AML-193 (cell line): ENCODE measurements around the gene MICAL3.
"Not testable (repeated sequence)": the region's sequence is repeated elsewhere in the genome, so short reads cannot be mapped to it uniquely, and the experiment has no call there.

ENCODE experiments used
- DNase-seq, 2 experiments: peaks; one replicate each; lab custom pipeline; 2025; lab: John Stamatoyannopoulos, UW

Gene MICAL3, protein sequence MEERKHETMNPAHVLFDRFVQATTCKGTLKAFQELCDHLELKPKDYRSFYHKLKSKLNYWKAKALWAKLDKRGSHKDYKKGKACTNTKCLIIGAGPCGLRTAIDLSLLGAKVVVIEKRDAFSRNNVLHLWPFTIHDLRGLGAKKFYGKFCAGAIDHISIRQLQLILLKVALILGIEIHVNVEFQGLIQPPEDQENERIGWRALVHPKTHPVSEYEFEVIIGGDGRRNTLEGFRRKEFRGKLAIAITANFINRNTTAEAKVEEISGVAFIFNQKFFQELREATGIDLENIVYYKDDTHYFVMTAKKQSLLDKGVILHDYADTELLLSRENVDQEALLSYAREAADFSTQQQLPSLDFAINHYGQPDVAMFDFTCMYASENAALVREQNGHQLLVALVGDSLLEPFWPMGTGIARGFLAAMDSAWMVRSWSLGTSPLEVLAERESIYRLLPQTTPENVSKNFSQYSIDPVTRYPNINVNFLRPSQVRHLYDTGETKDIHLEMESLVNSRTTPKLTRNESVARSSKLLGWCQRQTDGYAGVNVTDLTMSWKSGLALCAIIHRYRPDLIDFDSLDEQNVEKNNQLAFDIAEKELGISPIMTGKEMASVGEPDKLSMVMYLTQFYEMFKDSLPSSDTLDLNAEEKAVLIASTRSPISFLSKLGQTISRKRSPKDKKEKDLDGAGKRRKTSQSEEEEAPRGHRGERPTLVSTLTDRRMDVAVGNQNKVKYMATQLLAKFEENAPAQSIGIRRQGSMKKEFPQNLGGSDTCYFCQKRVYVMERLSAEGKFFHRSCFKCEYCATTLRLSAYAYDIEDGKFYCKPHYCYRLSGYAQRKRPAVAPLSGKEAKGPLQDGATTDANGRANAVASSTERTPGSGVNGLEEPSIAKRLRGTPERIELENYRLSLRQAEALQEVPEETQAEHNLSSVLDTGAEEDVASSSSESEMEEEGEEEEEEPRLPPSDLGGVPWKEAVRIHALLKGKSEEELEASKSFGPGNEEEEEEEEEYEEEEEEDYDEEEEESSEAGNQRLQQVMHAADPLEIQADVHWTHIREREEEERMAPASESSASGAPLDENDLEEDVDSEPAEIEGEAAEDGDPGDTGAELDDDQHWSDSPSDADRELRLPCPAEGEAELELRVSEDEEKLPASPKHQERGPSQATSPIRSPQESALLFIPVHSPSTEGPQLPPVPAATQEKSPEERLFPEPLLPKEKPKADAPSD (N-terminal part only)

DNA sequence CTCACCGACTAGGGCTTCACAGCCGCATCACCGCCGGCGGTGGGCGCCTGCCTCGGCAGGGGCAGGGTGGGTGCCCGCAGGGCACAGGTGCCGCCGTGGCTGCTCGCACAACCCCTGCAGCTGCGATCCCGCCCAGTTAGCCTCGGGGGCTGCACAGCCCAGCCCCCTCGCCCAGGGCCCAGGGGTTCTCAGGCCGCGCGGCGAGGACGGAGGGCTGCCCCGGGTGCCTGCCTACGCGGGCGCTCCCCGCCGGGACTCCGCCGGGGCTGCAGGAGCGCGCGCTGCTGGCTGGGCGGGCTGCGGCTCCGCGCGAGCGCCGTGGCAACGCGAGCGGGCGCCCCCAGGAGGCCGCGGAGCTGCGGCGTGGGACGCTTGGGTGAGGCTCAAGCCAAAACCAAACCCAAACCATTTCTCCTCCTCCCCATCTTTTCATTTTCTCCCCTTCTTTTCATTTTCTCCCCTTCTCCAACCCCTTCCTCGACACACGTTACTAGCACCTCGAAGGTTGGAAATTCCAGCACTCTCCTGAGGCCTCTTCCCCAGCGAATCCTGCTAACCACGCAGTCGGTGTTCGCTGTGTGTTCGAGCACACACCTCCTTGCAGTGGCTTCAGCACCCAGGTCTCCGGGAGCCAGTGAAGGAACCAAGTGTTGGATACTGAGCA, at the start of gene MICAL3:
TSS of gene MICAL3 (minus strand) at position 286 of the 664 bp plus-strand sequence. CDS start 117,749 bp downstream, outside the sequence.
- peak; percentile 23 to 29 for DNase-seq

DNA sequence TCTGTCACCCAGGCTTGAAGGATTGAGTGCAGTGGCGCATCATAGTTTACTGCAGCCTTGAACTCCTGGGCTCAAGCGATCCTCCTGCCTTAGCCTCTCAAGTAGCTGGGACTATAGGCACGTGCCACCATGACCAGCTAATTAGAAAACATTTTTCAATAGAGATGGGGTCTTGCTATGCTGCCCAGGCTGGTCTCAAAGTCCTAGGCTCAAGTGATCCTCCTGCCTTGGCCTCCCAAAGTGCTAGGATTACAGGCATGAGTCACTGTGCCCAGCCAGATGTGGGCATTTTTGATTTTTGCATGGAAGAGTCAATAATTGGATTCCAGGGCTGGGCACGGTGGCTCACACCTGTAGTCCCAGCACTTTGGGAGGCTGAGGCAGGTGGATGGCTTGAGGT, 49.6 kb upstream of the MICAL3 start:
- DNase-seq, result not testable (repeated sequence)

DNA sequence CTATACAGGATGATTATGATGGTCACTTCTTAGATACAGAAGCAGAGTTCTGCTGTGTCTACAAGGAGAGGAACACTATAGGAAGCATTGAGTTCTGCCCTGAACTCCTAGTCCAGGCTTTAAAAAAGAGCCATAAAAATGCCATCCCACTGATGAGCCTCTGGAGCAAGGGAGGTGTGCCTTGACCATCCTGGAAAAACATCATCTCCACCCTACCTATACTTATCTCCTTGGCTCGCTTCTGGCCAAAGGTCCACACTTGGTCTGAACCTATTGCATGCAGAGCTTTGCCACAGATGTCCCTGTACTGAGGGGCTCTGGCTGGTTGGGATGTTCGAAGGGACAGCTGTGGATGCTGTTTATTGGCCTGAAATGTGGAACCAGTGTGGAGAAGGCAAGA, 49.1 kb upstream of the MICAL3 start:
- no peak for DNase-seq

DNA sequence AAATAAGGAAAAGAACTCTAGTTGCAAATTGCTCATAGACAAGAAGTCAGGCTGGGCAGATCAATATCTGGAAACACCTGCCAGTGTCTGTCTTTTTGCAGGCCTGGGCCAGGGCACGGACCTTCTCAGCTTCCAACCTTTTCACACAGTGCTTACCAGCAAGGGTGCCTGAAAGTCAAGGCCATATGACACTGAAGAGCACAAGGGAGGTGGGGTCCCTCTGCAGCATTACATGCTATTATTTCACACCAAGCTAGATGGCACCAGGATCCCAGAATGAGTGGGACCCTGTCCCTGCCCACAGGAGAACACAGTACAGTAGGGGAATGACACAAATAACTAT, 47.6 kb upstream of the MICAL3 start:
- no peak for DNase-seq

DNA sequence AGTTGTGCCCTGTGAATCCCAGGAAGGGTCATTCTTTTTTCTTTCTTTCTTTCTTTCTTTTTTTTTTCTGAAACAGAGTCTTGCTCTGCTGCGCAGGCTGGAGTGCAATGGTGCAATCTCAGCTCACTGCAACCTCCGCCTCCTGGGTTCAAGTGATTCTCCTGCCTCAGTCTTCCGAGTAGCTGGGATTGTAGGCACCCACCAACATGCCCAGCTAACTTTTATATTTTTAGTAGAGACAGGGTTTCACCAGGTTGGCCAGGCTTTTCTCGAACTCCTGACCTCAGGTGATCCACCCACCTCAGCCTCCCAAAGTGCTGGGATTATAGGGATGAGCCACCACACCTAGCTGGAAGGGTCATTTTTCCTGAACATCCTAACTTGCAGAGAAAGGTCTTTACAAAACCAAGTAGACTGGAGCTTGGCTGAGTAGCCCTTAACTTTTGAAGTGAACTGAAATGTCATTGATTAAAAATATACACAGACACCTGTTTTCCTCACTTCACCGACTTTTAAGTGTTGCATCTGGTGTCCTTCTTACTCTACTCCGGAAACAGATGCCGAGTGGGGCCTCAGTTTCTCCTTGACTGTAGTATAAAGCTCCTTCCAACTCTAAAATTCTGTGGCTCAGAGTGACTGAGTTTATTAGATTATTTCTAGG, 47.1 kb upstream of the MICAL3 start:
- DNase-seq, result not testable (repeated sequence)

DNA sequence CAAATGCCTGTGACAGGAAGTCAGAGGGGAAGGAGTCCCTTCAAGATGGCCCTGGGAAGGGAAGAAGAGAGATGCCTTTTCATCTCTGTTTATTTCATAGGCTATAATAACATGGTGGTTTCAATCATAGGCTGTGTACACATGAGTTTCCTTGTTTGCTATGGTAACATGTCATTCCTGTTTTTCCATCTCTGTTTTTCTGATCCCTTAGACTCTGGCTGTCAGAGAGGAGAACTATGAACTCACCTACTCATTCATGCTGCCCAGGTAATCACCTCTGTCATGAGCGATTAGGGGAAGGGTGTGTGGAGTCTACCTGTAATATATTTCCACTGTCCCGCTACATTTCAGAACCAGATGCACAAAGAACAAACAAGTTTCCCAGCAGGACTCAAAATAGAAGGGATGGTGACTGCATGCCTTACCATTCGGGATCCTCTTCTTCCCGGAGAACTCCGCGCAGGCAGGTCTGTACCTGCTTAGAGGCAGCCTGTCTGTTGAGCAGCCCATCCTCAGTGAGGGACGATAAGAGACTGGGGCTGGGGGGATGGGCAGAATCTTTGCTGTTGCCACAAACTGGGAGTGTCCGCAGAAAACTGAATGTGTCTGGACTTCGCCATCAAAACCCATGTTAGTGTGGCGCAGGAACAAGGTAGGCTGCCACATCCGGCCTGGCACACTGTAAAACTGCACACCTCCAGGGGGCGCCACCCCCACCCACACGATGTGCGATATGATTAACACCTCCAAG, 46.4 kb upstream of the MICAL3 start:
- no peak for DNase-seq

DNA sequence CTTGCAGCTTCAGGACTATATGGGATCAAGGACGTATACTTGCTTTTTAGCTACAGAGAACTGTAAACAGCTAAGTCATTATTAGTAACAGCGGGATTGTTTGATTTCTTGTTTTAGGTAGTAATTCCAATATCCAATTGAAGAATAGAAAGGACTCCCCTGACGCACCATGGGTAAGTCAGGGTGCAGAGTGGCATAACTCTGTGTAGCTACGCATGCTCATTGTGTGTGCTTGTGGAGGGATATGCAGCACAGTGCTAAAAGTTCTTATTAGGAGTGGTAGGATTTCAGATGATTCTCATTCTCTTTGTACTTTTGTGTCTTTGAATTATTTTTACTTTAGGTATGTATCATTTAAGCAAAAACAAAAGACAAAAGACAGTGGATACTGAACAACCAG, 45.7 kb upstream of the MICAL3 start:
- no peak for DNase-seq

DNA sequence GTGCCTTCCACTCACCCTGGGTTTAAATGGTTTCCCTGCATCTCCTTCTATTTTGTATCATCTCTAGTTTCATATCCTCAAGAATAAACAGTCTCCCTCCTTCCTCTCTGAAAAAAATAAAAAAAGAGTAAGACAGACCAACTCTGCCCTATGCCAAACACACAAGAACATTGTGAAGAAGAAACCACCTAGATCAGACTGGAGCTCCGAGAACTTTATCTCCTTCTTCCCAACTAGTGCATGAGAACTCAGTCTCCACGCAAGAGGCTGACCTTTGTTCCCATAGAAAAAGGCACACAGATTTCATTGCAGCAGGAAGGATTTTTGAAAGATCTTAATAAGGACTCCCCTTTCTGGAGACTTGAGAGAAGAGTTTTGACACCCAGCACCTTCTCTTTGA, 44.7 kb upstream of the MICAL3 start:
- DNase-seq, result no peak

DNA sequence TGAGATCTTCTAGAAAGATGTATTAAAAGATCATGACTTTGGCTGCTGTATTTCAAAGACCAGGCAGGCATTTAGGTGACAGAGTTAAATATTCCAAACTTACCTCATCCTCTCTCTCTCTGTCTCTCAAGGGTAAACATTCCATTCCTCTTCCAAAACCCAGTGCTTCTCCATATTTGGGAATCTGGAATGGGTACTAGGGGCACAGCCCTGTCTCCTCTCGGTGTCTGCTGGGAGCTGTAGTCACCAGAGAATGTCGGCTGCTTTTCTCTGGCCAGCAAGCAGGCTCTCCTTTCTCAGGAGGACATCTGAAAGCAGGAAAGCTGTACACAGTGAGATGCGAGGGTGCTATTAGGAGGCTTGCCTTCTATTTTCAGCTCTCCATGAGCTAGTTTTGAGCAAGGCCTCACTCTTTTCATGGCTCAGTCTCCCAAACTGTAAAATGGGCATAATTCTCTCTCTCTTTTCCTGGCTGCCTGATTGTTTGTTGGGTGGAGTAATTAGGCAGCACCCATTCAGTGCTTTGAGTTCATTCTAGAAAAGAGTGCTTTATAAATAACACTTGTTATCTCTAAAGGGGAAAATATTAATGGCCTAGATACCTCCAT, 44.1 kb upstream of the MICAL3 start:
- DNase-seq, result no peak

DNA sequence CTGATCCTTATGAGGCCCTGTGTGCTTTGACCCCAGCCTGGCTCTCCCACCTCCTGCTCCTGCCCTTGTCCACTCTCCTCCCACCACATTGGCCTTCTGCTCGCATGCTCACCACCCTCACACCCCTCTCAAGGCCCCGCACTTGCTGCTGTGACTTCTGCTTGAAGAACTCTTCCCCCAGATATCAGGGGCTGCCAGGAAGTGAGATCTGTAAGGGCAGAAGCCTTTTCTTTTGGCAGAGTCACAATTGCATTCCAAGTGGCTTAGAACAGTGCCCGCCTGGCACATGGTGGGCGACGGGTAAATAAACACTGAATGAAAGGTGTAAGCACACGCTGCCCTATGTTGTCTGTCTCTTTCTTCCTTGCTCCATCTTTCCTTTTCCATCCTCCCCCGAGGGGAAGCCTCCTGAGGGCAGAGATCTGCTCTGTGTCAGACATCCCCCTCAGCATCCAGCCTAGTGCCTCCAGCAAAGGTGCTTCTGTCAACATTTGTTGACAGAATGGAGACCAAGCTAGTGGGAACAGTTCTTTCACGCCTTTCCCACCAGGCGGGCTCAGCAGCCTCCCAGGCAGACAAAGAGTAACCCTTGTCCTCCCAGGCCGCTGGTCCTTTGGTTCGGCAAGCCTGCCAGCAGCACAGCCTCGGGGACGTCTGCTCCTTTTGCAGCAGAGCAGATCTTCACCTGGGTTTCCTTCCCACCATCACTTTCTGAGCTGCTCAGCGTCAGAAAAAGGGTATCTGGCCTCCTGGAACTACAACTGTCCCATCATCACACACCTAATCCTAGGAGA, 43.4 kb upstream of the MICAL3 start:
- DNase-seq, result no peak

DNA sequence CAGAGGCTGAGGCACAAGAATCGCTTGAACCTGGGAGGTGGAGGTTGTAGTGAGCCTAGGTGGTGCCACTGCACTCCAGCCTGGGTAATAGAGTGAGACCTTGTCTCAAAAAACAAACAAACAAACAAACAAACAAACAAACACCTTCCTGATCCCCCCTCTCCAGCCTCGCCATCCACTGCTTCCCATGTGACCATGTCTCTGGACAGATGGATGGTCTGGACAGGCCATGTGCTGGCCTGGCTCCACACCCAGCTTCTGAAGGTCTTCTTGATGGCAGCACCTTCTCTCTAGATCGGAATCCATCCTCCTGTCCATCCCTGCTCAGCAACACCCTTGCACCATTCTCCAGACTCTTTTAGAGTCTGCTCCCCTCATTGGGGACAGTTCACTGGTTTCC, 42.8 kb upstream of the MICAL3 start:
- DNase-seq, result no peak

DNA sequence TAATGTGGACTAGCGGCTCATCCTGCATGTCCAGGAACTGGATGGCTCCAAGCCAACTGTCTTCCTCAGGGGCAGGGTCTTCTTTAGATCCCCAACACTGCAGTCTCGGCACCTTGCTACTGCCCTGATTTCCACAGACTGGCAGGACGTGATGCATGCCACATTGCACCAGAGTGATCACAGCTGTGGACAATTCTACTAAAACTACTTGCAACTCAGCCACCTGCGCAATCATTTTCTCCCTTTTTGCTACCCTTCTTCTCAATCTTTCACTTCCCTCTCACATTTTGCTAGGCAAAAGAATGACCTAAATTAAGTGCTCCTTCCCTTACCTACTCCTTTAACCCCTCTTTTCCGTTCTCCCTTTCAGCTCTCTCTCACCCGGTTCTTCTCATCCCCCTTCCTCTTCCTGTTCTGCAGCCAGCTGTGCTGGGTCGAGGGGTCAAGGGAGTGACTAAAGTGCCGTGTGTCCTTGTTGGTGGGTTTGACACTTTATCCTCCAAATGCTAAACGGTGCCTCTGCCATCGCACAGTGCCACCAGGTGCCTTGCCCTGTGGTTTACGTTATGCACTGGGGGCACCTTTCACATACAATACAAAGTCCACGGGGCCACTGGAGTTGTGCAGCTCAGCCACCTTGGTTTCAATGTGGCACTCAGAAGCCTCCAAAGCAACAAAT, 42.0 kb upstream of the MICAL3 start:
- DNase-seq, result no peak

DNA sequence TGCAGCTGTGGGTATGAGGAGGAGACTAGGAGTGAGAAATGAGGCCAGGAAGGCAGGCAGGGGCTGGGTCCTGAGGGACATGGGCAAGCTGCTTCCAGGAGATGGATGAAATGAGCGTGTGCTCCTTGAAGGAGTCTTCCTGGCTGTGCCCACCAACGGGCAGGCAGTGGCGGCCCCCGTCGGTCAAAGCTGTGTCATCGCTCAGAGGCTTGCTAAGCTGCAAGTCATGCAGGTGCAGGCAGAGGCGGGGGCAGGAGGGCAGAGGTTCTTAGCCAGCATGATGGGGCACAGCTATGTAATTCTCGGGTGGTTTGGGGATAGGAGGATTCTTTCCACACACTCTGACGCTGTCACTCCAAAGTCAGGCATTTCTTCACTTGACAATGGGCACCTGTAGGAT, 40.9 kb upstream of the MICAL3 start:
- DNase-seq, result no peak

DNA sequence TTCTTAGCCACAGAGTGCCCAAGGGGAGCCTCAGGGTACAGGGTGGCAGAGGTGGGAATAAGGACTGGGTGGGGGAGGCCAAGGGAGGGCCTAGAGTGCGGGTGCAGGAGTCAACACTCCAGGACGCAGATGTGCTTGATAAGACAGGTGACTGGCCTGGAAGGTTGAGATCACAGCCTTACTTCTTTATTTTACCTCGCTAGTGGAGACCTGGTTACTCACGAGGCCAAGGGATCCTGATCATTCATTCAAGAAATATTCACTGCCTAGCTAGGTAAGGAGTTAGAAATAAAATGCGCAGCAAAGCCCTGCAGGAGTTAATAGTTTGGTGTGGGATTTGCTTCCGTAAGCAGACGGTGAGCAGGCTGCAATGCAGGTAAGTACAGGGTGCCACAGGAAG, 40.3 kb upstream of the MICAL3 start:
- no peak for DNase-seq

DNA sequence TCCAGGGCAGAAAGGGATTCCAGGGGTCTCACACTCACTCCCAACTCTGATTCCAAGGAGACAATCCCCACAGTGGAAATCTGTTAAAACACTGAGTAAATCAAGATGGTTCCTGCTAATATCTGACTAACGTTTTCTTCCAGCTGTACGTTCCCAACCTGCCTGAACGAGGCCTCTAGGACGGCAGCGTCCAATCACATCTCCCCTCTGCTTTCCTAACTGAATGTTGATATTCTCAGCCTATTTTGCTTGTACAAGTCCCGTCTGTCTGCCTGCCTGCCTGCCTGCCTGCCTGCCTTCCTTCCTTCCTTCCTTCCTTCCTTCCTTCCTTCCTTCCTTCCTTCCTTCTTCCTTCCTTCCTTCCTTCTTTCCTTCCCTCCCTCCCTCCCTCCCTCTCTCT, 39.4 kb upstream of the MICAL3 start:
- not testable (repeated sequence) for DNase-seq

DNA sequence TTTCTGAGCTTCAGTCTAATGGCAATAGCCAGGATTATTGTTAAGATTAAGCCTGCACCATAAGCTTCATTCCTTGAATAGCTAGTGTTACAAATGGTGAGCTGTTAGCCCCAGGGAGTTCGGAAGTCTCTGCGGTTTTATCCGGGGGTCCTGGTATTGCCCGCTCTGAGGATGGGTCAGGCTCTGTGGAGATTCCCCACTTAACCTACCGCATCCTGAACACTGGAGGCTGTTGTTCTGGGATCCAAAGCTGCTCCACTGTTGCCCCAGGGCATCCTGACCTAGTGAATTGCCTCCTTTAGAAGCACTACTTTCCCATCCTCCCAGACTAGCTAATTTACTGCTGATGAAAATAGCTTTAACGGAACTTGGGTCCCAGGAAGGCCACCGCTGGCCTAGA, 38.9 kb upstream of the MICAL3 start:
- DNase-seq, result no peak

DNA sequence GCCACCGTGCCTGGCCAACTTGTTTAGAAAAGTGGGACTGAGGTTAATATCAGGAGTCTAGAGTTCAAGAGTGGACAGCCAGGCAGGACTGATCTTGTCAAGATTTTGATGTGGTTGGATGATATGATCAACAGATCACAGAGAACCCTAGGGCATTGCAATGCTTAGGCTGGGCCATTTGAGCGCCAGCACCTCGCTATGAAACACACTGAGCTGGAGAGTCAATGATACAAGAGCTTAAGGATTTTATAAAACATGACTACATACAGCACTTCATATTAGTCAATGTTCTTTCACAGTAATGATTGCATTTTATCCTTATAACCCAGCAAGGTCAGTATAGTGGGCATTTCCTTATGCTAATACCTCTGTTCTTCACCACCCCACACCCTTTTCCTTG, 38.1 kb upstream of the MICAL3 start:
- DNase-seq, result no peak

DNA sequence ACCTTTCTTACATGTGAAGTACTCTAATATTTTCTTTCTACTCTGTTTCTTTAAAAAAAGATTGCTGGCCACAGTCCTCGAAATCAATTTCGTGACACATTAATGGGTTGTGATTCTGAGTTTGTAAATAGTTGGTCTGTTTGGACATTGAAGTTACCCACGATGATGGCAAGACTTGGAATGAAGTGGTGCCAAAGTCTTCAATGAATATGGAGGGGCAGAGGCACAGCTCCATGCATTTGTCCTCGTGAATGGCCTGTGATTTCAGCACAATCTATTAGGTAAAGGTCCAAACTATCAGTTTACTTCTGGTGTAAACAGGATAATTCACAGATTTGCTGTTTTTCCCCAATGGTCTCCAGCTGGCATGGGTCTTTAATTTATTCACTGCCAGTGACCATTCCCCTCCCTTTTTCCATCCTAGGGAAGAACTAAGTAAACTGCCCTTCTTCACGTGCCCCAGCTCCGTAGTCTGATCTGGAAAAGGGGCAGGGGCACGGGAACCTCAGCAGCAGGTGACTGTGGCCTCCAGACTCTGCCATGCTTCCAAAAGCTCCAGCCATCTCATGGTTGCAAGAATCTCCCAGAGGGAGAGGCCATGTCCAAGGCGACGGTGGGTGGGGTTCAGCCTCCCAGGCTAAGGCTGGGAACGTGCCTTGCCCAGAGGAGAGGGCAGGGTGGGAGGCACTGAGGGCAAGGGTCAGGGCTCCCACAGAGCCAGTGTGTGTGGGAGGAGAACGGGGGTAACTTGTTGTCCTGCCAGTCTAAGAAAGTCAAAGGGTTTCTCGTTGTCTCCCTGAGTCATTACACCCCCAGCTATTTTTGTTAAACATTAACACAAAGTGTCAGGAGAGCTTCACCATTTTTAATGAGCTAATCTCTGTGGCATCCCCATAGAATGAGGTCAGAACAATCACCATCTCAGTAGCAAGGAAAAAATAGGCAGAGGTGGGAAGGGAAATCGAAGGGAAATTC, 36.6 kb upstream of the MICAL3 start:
- no peak for DNase-seq
